GM19452 (cell line): Measurements from ENCODE around the gene CLPX.
"Not testable (repeated sequence)": the region's sequence is repeated elsewhere in the genome, so short reads cannot be mapped to it uniquely, and the experiment has no call there.

Experiments used
- ATAC-seq: cut with Tn5 transposase; IDR thresholded peaks from one replicate; pipeline ENCODE4 v1.9.1; 2021; ENCODE audit not compliant: unreplicated experiment

Gene CLPX

GRCh38 chr15:65184868-65185717 lies at the start of gene CLPX:
Gene CLPX, minus strand, starts transcription at chr15:65185342. Its CDS starts 189 bp downstream, at chr15:65185153.
- ATAC-seq, result peak; percentile 78

GRCh38 chr15:65233696-65234095 lies 48.6 kb upstream of the CLPX start:
- ATAC-seq, result no peak

- no peak for ATAC-seq
Observed at GRCh38 chr15:65232520-65232919, 47.4 kb upstream of the CLPX start.

DNA sequence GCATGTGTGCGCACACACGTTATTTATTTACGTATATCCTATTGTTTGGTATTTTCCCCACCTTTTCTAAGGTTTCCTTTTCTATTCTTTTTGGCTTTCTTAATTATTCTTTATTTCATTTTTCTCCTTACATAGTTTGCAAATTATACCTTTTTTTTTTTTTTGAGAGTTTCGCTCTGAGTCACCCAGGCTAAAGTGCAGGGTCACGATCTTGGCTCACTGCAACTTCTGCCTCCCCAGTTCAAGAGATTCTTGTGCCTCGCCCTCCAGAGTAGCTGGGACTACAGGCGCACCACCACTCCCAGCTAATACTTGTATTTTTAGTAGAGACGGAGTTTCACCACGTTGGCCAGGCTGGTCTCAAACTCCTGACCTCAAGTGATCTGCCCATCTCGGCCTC lies 46.2 kb upstream of the CLPX start:
- ATAC-seq, result no peak

DNA sequence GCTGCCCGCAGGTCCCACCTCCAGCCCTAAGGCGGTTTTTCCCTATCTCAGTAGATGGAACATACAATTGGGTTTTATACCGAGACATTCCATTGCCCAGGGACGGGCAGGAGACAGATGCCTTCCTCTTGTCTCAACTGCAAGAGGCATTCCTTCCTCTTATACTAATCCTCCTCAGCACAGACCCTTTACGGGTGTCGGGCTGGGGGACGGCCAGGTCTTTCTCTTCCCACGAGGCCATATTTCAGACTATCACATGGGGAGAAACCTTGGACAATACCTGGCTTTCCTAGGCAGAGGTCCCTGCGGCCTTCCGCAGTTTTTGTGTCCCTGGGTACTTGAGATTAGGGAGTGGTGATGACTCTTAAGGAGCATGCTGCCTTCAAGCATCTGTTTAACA lies 41.8 kb upstream of the CLPX start:
- ATAC-seq, result not testable (repeated sequence)

GRCh38 chr15:65226221-65226620 lies 41.1 kb upstream of the CLPX start:
- ATAC-seq, result no peak

DNA sequence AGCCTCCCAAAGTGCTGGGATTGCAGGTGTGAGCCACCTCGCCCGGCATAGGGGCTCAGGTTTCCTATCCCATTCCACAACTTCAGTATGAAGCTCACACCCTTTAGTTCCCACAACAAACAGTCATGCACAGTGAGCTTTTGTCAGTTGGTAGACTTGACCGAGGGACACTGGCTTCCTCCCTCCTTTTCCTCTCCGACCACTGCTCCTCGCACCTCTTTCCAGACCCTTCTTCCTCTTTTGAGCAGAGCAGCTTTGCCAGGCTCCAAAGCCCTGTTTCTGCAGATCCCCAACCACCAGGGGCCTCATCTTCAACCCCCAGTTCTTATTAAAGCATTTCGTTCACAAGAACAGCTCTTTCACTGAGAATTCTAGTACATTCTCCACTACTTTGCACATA lies 38.9 kb upstream of the CLPX start:
- ATAC-seq, result no peak

GRCh38 chr15:65222891-65223290 lies 37.7 kb upstream of the CLPX start:
- no peak for ATAC-seq

DNA sequence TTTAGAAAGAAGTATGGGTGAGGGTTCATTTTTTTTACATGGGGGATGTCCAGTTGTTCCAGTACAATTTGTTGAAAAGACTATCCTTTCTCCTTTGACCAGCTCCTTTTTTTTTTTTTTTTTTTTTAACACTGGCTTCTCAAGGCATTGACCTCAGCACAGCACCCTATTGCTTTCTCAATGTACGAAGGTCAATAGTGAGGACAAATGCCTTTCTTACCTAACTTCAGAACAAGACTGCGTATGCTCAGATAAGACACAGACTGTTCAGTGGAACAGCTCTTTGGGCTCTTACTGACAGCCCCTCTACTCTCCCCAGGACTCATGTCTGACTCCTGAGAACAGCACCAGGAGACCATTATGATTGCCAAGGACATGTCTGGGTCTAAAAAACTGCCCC lies 36.6 kb upstream of the CLPX start:
- ATAC-seq, result no peak

DNA sequence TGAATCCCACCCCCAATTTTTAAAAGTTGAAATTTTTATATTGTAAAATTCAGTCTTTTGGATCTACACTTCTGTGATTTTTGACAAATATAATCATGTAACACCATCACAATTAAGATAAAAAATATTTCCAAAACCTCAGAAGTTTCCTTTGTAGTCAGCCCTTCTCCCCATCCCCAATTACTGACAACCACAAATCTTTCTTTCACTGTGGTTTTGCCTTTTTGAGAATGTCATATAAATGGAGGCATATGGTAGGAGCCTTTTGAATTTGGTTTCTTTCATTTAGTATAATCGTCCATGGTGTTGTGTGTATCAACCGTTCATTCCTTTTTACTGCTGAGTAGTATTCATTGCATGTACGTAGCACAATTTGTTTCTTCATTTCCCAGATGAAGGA lies 34.0 kb upstream of the CLPX start:
- ATAC-seq, result no peak

GRCh38 chr15:65217526-65218482 lies 32.7 kb upstream of the CLPX start:
- no peak for ATAC-seq

DNA sequence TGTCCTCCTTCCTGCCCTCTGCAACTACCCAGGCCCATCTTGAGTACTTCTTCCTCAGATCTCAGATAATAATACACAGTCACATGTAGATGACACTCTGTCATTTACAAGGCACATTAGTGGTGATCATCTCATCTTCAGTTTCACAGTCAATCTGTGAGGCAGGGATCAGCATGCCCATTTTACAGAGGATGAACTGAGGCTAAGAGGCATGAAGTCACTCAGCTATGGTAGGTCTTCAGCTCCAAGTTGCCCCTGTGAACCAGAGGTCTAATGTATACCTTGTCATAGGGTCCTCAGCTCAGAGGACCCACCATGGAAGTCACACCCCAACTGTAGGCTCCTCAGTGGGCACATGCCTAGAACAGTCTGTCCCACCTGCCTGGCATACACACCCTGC lies 30.4 kb upstream of the CLPX start:
- no peak for ATAC-seq

- ATAC-seq, result no peak
Observed at GRCh38 chr15:65214010-65214409, 28.9 kb upstream of the CLPX start.

DNA sequence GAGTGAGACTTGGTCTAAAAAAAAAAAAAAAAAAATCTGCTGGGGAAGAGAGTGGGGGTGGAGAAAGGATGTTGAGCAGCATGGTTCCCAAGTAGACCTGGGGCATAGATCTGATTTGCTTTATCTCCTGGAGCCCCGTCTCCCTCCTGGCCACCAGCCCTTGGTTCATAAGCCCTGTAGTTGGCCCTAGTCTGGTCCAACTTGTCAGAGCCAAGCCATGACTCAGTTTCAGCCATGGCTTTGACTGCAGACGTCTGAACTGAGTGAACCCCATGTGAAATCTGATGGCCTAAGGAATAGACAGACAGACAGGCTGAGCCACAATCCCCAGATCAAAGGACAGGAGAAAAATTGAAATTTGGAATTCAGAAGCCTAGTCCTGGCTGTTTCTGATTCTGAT lies 28.1 kb upstream of the CLPX start:
- no peak for ATAC-seq

GRCh38 chr15:65212097-65212496 lies 27.0 kb upstream of the CLPX start:
- no peak for ATAC-seq

- ATAC-seq, result no peak
Observed at GRCh38 chr15:65211482-65211982, 26.4 kb upstream of the CLPX start.

GRCh38 chr15:65210770-65211481 lies 25.8 kb upstream of the CLPX start, which contains the start of gene CILP:
Gene CILP, minus strand, starts transcription at chr15:65211473. Its CDS starts 1,718 bp downstream, at chr15:65209755.
- no peak for ATAC-seq

DNA sequence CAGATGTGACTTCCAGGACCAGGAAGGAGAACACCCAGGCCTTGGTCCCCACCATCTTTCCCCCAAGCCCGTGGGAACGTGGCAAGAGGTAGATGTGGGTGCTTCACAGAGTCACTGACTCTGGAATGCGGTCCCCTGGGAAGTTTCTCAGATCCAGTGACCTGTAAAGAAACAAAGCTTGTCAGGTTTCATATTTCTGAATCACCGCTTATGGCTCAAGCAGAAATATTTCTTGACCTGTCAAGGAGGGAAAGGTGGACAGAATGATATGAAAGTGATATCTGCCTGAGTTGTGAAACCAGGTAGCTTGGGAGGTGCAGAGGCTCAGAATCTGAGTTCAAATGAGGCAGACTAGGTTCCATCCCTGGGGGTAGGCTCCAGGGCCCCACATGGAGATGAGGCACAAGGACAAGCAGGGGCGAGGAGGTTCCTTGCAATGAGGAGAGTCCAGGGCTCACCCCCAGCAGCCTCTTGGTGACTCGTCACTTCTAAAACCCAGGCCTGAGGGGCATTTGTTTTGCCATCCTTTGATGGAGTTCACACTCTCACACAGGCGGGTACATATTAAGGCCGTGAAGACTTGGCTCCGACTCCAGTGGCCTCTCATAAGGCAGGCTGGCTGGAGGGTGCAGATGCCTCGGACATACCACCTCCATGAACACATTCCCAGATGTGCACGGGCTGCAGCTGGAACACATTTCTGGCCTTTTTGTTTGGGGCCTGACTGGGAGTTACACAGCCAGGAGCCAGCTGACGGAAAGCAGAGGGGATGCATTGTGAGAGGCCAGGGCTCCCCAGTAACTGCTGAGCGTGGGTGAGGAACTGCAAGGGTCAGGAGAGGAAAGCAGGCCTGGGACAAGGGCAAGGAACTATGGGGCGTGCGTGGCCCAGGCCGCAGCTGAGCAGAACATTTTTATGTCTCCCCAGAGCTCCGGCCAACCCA lies 24.8 kb upstream of the CLPX start:
- ATAC-seq, result no peak

GRCh38 chr15:65208647-65209046 lies 23.5 kb upstream of the CLPX start:
- ATAC-seq, result no peak
